ENCODE results near the gene MKKS. TPM values are rescaled to one million over a fixed set of nuclear protein-coding genes. Genes with fewer than 3 reads are reported as not detected.

Gene MKKS
- total and polyA plus RNA-seq, 2 of the 13 experiments (the other 11 are each of a cell fraction or from before 2014, with no cell fraction given), result 26.7 to 34.5 TPM

- POLR2A ChIA-PET, result no interaction called here
- intact Hi-C loops (cut with micrococcal nuclease; ENCODE audit: unreplicated experiment), result no loop called here
- H3K27ac ChIP-seq (ENCODE audit: extremely low read length, insufficient read depth, low read length), result no peak overlapping the region
- H3K9me3 ChIP-seq (ENCODE audit: low read length), result peaks cover 5% of the 10 kb centered on the region; the same call in 1 of the 2 replicates
- in situ Hi-C loops (cut with HindIII; ENCODE audit: extremely low pct_ligation_motif_present, low pct_unique_long_range_greater_than_20kb), result no loop called here
- no peaks in the 10 kb centered on the region for H3K27me3 ChIP-seq (ENCODE audit: control insufficient read depth in 1 of 2, insufficient read depth in 2 of 2, low read length in 2 of 2)
- H2AFZ ChIP-seq (ENCODE audit: low read length), result no peak overlapping the region
- no peaks in the 10 kb centered on the region for H3K79me2 ChIP-seq (ENCODE audit: insufficient read depth, low read length)
- no peaks in the 10 kb centered on the region for H4K20me1 ChIP-seq (ENCODE audit: insufficient read depth, low read length)
- H3K4me2 ChIP-seq (ENCODE audit: low read depth, low read length), result no peak overlapping the region
- H3K4me1 ChIP-seq (ENCODE audit: insufficient read depth, low read length), result peaks cover 17% of the 10 kb centered on the region
- H3K9ac ChIP-seq (ENCODE audit: insufficient read depth, low read depth, low read length), result no peak overlapping the region
- no peak overlapping the region for H3K4me3 ChIP-seq (replicated peaks in 1 of 3; ENCODE audit: insufficient read depth in 1 of 3, low read depth in 2 of 3, low read length in 3 of 3)
- no peaks in the 10 kb centered on the region for H3K36me3 ChIP-seq (replicated peaks in 1 of 2; ENCODE audit: control insufficient read depth in 1 of 2, insufficient read depth in 2 of 2, low read length in 2 of 2)
- ATAC-seq, result no peak
- BruUV-seq (replicated peaks), result no TSS peak
- CTCF ChIA-PET (ENCODE audit: low intra/inter-chr PET ratio, low total read pairs), result no interaction called here
- 98% methylated on average over 4 of the region's 4 CpGs for WGBS (ENCODE audit: low lambda C conversion rate)
- no peak for DNase-seq (ENCODE audit: low spot score)
- FAIRE-seq, result peak; percentile 34
- TF ChIP-seq SALL2 (CRISPR knock-in tag; IDR thresholded peaks at IDR 0.05) (no peak), ZNF605 (CRISPR knock-in tag; IDR thresholded peaks at IDR 0.05) (no peak), FOXC1 (CRISPR knock-in tag; IDR thresholded peaks at IDR 0.05; ENCODE audit: borderline replicate concordance) (no peak), SOX5 (CRISPR knock-in tag; IDR thresholded peaks at IDR 0.05; ENCODE audit: borderline replicate concordance) (no peak), ZNF589 (CRISPR knock-in tag; conservative IDR thresholded peaks at IDR 0.05) (no peak), ZNF547 (CRISPR knock-in tag; IDR thresholded peaks at IDR 0.05) (no peak), MED8 (CRISPR knock-in tag; IDR thresholded peaks at IDR 0.05; ENCODE audit: insufficient replicate concordance) (no peak), ZNF891 (CRISPR knock-in tag; IDR thresholded peaks at IDR 0.05) (no peak), HOXA7 (CRISPR knock-in tag; IDR thresholded peaks at IDR 0.05) (no peak), NR0B2 (CRISPR knock-in tag; IDR thresholded peaks at IDR 0.05) (no peak)
- TF ChIP-seq, protein P1, sequence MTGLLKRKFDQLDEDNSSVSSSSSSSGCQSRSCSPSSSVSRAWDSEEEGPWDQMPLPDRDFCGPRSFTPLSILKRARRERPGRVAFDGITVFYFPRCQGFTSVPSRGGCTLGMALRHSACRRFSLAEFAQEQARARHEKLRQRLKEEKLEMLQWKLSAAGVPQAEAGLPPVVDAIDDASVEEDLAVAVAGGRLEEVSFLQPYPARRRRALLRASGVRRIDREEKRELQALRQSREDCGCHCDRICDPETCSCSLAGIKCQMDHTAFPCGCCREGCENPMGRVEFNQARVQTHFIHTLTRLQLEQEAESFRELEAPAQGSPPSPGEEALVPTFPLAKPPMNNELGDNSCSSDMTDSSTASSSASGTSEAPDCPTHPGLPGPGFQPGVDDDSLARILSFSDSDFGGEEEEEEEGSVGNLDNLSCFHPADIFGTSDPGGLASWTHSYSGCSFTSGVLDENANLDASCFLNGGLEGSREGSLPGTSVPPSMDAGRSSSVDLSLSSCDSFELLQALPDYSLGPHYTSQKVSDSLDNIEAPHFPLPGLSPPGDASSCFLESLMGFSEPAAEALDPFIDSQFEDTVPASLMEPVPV (CRISPR knock-in tag; IDR thresholded peaks at IDR 0.05), result no peak
- TF ChIP-seq, protein P2, sequence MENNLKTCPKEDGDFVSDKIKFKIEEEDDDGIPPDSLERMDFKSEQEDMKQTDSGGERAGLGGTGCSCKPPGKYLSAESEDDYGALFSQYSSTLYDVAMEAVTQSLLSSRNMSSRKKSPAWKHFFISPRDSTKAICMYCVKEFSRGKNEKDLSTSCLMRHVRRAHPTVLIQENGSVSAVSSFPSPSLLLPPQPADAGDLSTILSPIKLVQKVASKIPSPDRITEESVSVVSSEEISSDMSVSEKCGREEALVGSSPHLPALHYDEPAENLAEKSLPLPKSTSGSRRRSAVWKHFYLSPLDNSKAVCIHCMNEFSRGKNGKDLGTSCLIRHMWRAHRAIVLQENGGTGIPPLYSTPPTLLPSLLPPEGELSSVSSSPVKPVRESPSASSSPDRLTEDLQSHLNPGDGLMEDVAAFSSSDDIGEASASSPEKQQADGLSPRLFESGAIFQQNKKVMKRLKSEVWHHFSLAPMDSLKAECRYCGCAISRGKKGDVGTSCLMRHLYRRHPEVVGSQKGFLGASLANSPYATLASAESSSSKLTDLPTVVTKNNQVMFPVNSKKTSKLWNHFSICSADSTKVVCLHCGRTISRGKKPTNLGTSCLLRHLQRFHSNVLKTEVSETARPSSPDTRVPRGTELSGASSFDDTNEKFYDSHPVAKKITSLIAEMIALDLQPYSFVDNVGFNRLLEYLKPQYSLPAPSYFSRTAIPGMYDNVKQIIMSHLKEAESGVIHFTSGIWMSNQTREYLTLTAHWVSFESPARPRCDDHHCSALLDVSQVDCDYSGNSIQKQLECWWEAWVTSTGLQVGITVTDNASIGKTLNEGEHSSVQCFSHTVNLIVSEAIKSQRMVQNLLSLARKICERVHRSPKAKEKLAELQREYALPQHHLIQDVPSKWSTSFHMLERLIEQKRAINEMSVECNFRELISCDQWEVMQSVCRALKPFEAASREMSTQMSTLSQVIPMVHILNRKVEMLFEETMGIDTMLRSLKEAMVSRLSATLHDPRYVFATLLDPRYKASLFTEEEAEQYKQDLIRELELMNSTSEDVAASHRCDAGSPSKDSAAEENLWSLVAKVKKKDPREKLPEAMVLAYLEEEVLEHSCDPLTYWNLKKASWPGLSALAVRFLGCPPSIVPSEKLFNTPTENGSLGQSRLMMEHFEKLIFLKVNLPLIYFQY (CRISPR knock-in tag; IDR thresholded peaks at IDR 0.05; ENCODE audit: borderline replicate concordance), result no peak
- TF ChIP-seq, protein P3, sequence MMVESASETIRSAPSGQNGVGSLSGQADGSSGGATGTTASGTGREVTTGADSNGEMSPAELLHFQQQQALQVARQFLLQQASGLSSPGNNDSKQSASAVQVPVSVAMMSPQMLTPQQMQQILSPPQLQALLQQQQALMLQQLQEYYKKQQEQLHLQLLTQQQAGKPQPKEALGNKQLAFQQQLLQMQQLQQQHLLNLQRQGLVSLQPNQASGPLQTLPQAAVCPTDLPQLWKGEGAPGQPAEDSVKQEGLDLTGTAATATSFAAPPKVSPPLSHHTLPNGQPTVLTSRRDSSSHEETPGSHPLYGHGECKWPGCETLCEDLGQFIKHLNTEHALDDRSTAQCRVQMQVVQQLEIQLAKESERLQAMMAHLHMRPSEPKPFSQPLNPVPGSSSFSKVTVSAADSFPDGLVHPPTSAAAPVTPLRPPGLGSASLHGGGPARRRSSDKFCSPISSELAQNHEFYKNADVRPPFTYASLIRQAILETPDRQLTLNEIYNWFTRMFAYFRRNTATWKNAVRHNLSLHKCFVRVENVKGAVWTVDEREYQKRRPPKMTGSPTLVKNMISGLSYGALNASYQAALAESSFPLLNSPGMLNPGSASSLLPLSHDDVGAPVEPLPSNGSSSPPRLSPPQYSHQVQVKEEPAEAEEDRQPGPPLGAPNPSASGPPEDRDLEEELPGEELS (CRISPR knock-in tag; IDR thresholded peaks at IDR 0.05), result no peak
- TF ChIP-seq, protein P4, sequence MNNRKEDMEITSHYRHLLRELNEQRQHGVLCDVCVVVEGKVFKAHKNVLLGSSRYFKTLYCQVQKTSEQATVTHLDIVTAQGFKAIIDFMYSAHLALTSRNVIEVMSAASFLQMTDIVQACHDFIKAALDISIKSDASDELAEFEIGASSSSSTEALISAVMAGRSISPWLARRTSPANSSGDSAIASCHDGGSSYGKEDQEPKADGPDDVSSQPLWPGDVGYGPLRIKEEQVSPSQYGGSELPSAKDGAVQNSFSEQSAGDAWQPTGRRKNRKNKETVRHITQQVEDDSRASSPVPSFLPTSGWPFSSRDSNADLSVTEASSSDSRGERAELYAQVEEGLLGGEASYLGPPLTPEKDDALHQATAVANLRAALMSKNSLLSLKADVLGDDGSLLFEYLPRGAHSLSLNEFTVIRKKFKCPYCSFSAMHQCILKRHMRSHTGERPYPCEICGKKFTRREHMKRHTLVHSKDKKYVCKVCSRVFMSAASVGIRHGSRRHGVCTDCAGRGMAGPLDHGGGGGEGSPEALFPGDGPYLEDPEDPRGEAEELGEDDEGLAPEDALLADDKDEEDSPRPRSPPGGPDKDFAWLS (CRISPR knock-in tag; IDR thresholded peaks at IDR 0.05; ENCODE audit: borderline replicate concordance), result no peak
Measured at GRCh38 chr20:10387686-10388085, 46.3 kb downstream of the MKKS start.

Measured in HepG2 (cell line).